SU-DHL-6 (cell line): ENCODE results near the gene PCARE.

Experiments
- H2AFZ ChIP-seq: fragments of 200-600 bp; sonication (generic); 2 replicates; pipeline ENCODE4 v1.6.1; 2014; ENCODE audit warnings: low read depth, mild to moderate bottlenecking, moderate library complexity, mixed read lengths, antibody characterized with exemption, low read length; ENCODE audit not compliant: severe bottlenecking
- H3F3A ChIP-seq: fragments of 200-600 bp; shearing (Covaris generic); 2 replicates; pipeline ENCODE4 v1.6.0; 2016; ENCODE audit warnings: antibody characterized with exemption, mild to moderate bottlenecking; ENCODE audit not compliant: insufficient read depth
- H3K27ac ChIP-seq: fragments of 200-600 bp; sonication (generic); 2 replicates; pipeline ENCODE4 v1.5.1; 2016; ENCODE audit warnings: low read depth, mild to moderate bottlenecking, low read length, moderate library complexity, mixed read lengths
- H3K27me3 ChIP-seq: fragments of 200-600 bp; sonication (generic), shearing (Covaris generic); 2 replicates; pipeline ENCODE4 v1.6.0; 2014; ENCODE audit warnings: mild to moderate bottlenecking, low read length
- H3K36me3 ChIP-seq: fragments of 200-600 bp; sonication (generic); 2 replicates; pipeline ENCODE4 v1.6.1; 2014; ENCODE audit warnings: mild to moderate bottlenecking, low read length, mixed read lengths
- H3K4me2 ChIP-seq: fragments of 300-600, 200-600 bp; shearing (Covaris generic), sonication (generic); 2 replicates; pipeline ENCODE4 v1.6.0; 2014; ENCODE audit warnings: low read length, low read depth, mild to moderate bottlenecking; ENCODE audit not compliant: poor library complexity, severe bottlenecking
- H3K4me3 ChIP-seq: fragments of 200-600 bp; sonication (generic); 2 replicates; pipeline ENCODE4 v1.5.1; 2014; ENCODE audit warnings: antibody characterized with exemption, low read length, mild to moderate bottlenecking, mixed read lengths; ENCODE audit not compliant: insufficient read depth, poor library complexity, severe bottlenecking
- H3K79me2 ChIP-seq: fragments of 200-600 bp; sonication (generic); 2 replicates; pipeline ENCODE4 v1.6.1; 2014; ENCODE audit warnings: mild to moderate bottlenecking, low read length, moderate library complexity; ENCODE audit not compliant: insufficient read depth
- H3K9ac ChIP-seq: fragments of 200-600 bp; sonication (generic); 2 replicates; pipeline ENCODE4 v1.7.0; 2014; ENCODE audit warnings: mild to moderate bottlenecking, low read length
- H3K9me2 ChIP-seq: fragments of 200-600 bp; sonication (generic); replicated peaks from 2 replicates; pipeline ENCODE4 v1.6.1; 2014; ENCODE audit warnings: low read length; ENCODE audit not compliant: insufficient read depth
- H3K9me3 ChIP-seq: fragments of 200-600 bp; sonication (generic); 2 replicates; pipeline ENCODE4 v1.6.1; 2014; ENCODE audit warnings: low read length, mixed read lengths; ENCODE audit not compliant: insufficient read depth
- H4K20me1 ChIP-seq: fragments of 200-600 bp; sonication (generic); 2 replicates; pipeline ENCODE4 v1.6.1; 2014; ENCODE audit warnings: low read depth, mild to moderate bottlenecking, antibody characterized with exemption, low read length, moderate library complexity, mixed read lengths
- EZH2phosphoT487 ChIP-seq: fragments of 200-600 bp; sonication (generic), shearing (Covaris generic); conservative IDR thresholded peaks from 2 replicates; pipeline ENCODE4 v1.6.1; 2018; ENCODE audit warnings: mild to moderate bottlenecking, antibody characterized with exemption, low read length, moderate library complexity, mixed read lengths
- TF ChIP-seq, protein P1 (sequence below): fragments of 200-600 bp; sonication (generic); IDR thresholded peaks from one replicate; pipeline ENCODE4 v1.5.1; 2017; ENCODE audit warnings: antibody characterized with exemption, mild to moderate bottlenecking, low read length, moderate library complexity; ENCODE audit not compliant: insufficient read depth, poor library complexity, severe bottlenecking

PCARE gene

DNA sequence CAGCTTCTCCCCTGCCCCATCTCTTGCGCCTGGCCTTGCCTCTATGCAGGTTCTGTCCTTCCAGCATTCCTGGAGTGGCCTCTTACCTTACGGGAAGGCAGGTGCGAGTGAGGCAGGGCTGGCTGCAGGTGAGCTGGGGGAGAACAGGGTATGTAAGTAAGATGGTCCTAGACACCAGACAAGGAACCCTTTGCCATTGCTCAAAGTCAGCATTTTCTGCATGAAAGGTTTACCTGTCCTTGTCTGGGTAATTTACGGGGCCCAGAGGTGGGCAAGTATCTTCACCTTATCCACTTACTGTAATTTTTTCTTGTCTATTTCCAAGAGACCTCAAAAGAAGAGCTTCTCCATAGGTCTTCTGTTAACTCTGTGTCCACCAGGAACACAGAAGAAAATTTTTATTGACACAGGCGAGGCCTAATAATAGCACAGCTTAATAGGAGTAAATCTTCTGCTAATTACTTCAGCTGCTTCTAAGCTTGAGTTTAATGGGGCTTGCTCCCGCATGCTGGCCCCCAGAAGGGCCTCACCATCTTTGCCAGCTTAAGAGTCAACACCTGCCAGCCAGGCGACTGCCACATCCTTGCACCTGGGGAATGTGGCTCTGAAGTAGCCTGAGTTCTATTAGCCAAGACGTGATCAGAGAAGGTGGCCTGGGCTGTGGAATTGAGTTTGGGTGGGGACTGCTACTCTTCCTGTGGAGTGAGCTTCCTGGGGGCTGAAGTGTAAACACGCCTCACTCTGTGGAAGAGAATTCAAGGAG lies 27.1 kb downstream of the PCARE start:
- no peaks in the 10 kb centered on the region for H3F3A ChIP-seq
- no peaks in the 10 kb centered on the region for H3K36me3 ChIP-seq
- H3K9me2 ChIP-seq = no peaks in the 10 kb centered on the region
- H3K4me2 ChIP-seq = no peak overlapping the region
- H3K79me2 ChIP-seq = no peaks in the 10 kb centered on the region
- H2AFZ ChIP-seq = no peak overlapping the region
- TF ChIP-seq EZH2phosphoT487 = no peak
- TF ChIP-seq, protein P1, sequence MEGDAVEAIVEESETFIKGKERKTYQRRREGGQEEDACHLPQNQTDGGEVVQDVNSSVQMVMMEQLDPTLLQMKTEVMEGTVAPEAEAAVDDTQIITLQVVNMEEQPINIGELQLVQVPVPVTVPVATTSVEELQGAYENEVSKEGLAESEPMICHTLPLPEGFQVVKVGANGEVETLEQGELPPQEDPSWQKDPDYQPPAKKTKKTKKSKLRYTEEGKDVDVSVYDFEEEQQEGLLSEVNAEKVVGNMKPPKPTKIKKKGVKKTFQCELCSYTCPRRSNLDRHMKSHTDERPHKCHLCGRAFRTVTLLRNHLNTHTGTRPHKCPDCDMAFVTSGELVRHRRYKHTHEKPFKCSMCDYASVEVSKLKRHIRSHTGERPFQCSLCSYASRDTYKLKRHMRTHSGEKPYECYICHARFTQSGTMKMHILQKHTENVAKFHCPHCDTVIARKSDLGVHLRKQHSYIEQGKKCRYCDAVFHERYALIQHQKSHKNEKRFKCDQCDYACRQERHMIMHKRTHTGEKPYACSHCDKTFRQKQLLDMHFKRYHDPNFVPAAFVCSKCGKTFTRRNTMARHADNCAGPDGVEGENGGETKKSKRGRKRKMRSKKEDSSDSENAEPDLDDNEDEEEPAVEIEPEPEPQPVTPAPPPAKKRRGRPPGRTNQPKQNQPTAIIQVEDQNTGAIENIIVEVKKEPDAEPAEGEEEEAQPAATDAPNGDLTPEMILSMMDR = no peak
- no peaks in the 10 kb centered on the region for H4K20me1 ChIP-seq
- no peak overlapping the region for H3K27ac ChIP-seq
- H3K27me3 ChIP-seq = no peaks in the 10 kb centered on the region
- H3K9ac ChIP-seq = no peak overlapping the region
- no peaks in the 10 kb centered on the region for H3K9me3 ChIP-seq
- no peak overlapping the region for H3K4me3 ChIP-seq

DNA sequence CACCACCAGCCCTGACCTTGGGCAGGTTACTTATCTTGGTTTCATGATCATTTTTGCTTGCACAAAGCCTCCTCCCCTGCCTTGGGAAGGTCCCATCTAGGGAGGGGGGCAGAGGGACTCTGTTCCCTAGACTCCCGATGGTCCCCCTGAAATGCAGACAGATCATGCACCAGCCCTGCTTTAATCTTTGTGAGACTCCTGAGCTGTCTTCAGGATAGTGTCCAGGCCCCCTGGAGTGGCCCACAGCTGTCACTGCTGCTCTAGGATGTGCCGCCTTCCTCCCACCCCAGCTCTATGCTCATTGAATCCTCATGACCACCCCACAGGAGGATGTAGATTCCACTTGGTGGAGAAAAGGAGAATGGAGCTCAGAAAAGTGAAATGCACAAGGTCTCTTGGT lies 28.0 kb downstream of the PCARE start:
- TF ChIP-seq, protein P1 = no peak
- no peak for TF ChIP-seq EZH2phosphoT487
- H4K20me1 ChIP-seq = no peaks in the 10 kb centered on the region
- no peaks in the 10 kb centered on the region for H3K36me3 ChIP-seq
- no peaks in the 10 kb centered on the region for H3K27me3 ChIP-seq
- no peak overlapping the region for H3K4me2 ChIP-seq
- H3K79me2 ChIP-seq = no peaks in the 10 kb centered on the region
- no peak overlapping the region for H2AFZ ChIP-seq
- H3K9me3 ChIP-seq = no peaks in the 10 kb centered on the region
- no peak overlapping the region for H3K4me3 ChIP-seq
- H3K9ac ChIP-seq = no peak overlapping the region
- no peaks in the 10 kb centered on the region for H3K9me2 ChIP-seq
- H3F3A ChIP-seq = no peaks in the 10 kb centered on the region
- H3K27ac ChIP-seq = no peak overlapping the region

DNA sequence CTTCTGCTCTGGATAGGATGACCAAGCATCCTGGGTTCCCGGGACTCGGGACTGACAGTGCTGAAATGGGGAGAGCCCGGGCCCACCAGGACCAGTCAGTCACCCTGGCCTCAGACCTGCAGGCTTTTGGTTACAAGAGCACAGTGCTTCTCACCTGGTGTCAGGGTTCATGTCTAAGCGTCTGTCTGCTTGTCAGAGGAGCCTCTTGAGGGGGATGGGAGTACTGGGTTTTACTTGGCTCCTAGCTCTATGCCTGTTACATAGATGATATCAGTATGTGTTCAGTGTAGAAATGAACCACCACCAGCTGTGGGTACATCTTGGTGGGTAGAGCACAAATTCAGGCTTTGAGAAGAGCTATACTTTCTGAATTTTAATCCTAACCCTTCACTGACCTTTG lies 29.9 kb downstream of the PCARE start:
- Histone ChIP-seq H4K20me1 (no peaks in the 10 kb centered on the region), H3K79me2 (no peaks in the 10 kb centered on the region), H3K9ac (no peak overlapping the region), H3K9me2 (no peaks in the 10 kb centered on the region), H3F3A (no peaks in the 10 kb centered on the region), H3K27ac (no peak overlapping the region), H3K9me3 (no peaks in the 10 kb centered on the region), H3K4me3 (no peak overlapping the region), H3K36me3 (no peaks in the 10 kb centered on the region), H3K4me2 (no peak overlapping the region), H2AFZ (no peak overlapping the region), H3K27me3 (no peaks in the 10 kb centered on the region)
- TF ChIP-seq, protein P1 = no peak
- TF ChIP-seq EZH2phosphoT487 = no peak
